ENCODE data around the gene CDH4. TPM values are rescaled to one million over a fixed set of nuclear protein-coding genes. Genes with fewer than 3 reads are reported as not detected.
A peak's percentile ranks its signal among the peaks of the same experiment; 100 is the strongest.

The CDH4 gene
- total RNA-seq, 1 donor from 2014 or later = 39.7 TPM

DNA sequence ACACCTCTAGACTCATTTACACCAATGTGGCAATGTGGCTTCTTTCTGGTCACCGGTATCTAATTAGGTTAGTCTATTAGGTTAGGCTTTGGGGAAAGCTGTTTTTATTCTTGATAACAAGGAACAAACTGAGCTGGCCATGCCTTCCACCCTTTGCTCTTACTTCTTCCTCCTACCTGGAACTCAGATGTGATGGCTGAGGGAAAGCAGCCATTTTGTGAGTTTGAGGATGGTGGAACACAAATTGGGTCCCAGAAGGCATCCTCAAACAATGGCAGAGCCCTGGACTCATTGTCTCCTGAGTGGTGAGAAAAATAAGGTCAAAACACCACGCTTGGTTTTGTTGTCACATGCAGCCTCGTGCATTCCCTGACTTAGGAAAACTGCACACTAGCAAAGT is 7.7 kb downstream of the CDH4 start:
- TF ChIP-seq CTCF (IDR thresholded peaks at IDR 0.05; ENCODE audit: insufficient read depth, low read length, poor library complexity, severe bottlenecking) = no peak
- Histone ChIP-seq H3K27me3 (ENCODE audit: control insufficient read depth, insufficient read depth, low read length) (no peaks in the 10 kb centered on the region), H3K36me3 (ENCODE audit: control insufficient read depth, insufficient read depth, low read length) (no peaks in the 10 kb centered on the region), H3K4me3 (ENCODE audit: low read depth, low read length) (no peak overlapping the region)
- DNase-seq (ENCODE audit: low read depth) = no peak

DNA sequence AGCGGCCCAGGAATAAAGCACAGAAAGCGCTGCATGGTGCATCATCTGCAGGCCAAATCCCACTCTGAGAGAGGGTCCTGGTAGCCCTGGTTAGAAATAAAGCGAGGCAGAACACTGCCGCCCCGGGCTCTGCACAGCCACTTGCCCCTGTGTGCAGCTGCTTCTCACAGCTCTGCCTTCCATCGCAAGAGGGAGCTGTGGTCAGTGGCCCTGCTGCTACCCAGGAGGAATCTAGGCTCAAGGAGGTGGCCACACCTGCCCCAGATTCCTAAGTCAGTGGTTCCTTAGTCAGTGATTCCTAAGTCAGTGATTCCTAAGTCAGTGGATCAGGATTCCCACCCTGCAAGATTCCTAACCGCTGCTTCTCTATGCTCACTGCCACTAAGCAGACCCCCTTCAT is 8.8 kb downstream of the CDH4 start:
- TF ChIP-seq CTCF (IDR thresholded peaks at IDR 0.05; ENCODE audit: insufficient read depth, low read length, poor library complexity, severe bottlenecking) = peak; percentile 43
- DNase-seq (ENCODE audit: low read depth) = no peak

DNA sequence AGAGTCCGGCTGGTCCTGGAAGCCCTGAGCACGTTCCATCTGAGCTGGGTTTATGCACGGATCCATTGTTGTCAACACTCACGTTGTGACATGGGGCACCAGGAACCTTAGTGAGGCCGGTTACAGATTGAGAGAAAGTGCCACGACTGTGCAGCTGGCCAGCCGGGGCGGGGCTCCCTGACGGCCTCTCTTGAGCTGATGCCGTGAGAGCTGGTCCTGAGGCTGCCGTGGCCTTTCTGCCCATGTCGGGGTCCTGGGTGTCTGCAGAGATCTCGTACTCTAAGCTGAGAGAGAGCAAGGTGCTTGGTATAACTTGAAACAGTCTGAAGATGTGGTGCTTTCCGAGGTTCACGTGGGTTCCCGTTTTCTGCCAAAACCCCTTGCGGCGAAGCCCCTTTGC is 10.0 kb downstream of the CDH4 start:
- no peak for TF ChIP-seq CTCF (IDR thresholded peaks at IDR 0.05; ENCODE audit: insufficient read depth, low read length, poor library complexity, severe bottlenecking)
- no peak for DNase-seq (ENCODE audit: low read depth)
- Histone ChIP-seq H3K36me3 (ENCODE audit: control insufficient read depth, insufficient read depth, low read length) (no peaks in the 10 kb centered on the region), H3K4me3 (ENCODE audit: low read depth, low read length) (no peak overlapping the region), H3K27me3 (ENCODE audit: control insufficient read depth, insufficient read depth, low read length) (no peaks in the 10 kb centered on the region)

More for the DNA sequence above, 8.8 kb downstream of the CDH4 start:
- Histone ChIP-seq H3K4me3 (ENCODE audit: low read depth, low read length) (no peak overlapping the region), H3K27me3 (ENCODE audit: control insufficient read depth, insufficient read depth, low read length) (no peaks in the 10 kb centered on the region), H3K36me3 (ENCODE audit: control insufficient read depth, insufficient read depth, low read length) (no peaks in the 10 kb centered on the region)

GRCh38 chr20:61262514-61262913 is 10.5 kb downstream of the CDH4 start:
- H3K27me3 ChIP-seq (ENCODE audit: control insufficient read depth, insufficient read depth, low read length) = no peaks in the 10 kb centered on the region
- no peak for TF ChIP-seq CTCF (IDR thresholded peaks at IDR 0.05; ENCODE audit: insufficient read depth, low read length, poor library complexity, severe bottlenecking)
- no peak for DNase-seq (ENCODE audit: low read depth)
- H3K4me3 ChIP-seq (ENCODE audit: low read depth, low read length) = no peak overlapping the region
- no peaks in the 10 kb centered on the region for H3K36me3 ChIP-seq (ENCODE audit: control insufficient read depth, insufficient read depth, low read length)

DNA sequence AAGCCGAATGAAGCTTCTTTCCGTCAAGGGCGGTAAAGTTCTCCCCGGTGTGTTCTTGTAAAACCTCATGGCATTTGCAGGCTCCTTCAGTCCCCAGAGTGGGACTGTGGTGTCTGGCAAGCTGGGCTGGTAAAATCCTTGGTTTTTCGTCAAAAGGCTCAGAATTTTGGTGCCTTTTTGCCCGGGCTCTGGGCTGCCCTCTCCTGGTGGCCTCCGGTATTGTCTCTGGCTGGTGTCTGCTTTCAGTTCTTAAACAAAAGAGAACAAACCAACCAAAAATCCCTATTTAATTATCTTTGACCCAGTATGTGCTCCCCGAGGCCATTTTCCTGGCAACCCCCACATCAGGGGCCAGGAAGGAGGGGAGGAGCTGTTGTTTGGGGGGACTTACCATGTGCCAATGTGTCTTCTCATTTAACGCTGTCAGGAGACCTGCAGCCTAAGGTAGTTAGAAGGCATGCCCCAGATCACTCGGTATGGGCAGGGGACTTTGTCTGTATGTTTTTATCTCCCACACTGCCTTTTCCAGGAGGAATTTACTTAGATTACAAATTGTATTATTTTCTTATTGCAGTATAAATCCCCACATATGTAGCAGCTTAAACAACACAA is 11.1 kb downstream of the CDH4 start:
- Histone ChIP-seq H3K27me3 (ENCODE audit: control insufficient read depth, insufficient read depth, low read length) (no peaks in the 10 kb centered on the region), H3K36me3 (ENCODE audit: control insufficient read depth, insufficient read depth, low read length) (no peaks in the 10 kb centered on the region), H3K4me3 (ENCODE audit: low read depth, low read length) (no peak overlapping the region)
- no peak for DNase-seq (ENCODE audit: low read depth)
- TF ChIP-seq CTCF (IDR thresholded peaks at IDR 0.05; ENCODE audit: insufficient read depth, low read length, poor library complexity, severe bottlenecking) = peak; percentile 96

- DNase-seq (ENCODE audit: low read depth) = no peak
- no peaks in the 10 kb centered on the region for H3K27me3 ChIP-seq (ENCODE audit: control insufficient read depth, insufficient read depth, low read length)
- no peaks in the 10 kb centered on the region for H3K36me3 ChIP-seq (ENCODE audit: control insufficient read depth, insufficient read depth, low read length)
- H3K4me3 ChIP-seq (ENCODE audit: low read depth, low read length) = no peak overlapping the region
- no peak for TF ChIP-seq CTCF (IDR thresholded peaks at IDR 0.05; ENCODE audit: insufficient read depth, low read length, poor library complexity, severe bottlenecking)
These were observed 11.9 kb downstream of the CDH4 start for GRCh38 chr20:61263938-61264337.
